Right lobe of liver (tissue), 4 donors: Measurements from ENCODE around the gene SLC22A13.
"Not testable (repeated sequence)": the region's sequence is repeated elsewhere in the genome, so short reads cannot be mapped to it uniquely, and the experiment has no call there.

ENCODE experiments used
- POLR2A ChIP-seq: fragments of 450-650 bp; IDR thresholded peaks from one replicate; pipeline ENCODE4 v1.6.1; 2017; ENCODE audit warnings: antibody characterized with exemption, mild to moderate bottlenecking
- TF ChIP-seq, protein P1 (sequence below), 4 donors: fragments of 200-600 bp in 3 of 4; fragments of 450-650 bp in 1 of 4; IDR thresholded peaks; one replicate each; pipeline versions ENCODE4 v1.5.1 to v1.8.0; 2016 to 2022; ENCODE audit warnings: antibody characterized with exemption in 4 of 4, mild to moderate bottlenecking in 2 of 4
- donor health status: DM: no; HTN: no; CAD: no.
- donor health status: DM: no; HTN: no; CAD: no.
- donor health status: DM: no; HTN: yes; CAD: no.

DNA sequence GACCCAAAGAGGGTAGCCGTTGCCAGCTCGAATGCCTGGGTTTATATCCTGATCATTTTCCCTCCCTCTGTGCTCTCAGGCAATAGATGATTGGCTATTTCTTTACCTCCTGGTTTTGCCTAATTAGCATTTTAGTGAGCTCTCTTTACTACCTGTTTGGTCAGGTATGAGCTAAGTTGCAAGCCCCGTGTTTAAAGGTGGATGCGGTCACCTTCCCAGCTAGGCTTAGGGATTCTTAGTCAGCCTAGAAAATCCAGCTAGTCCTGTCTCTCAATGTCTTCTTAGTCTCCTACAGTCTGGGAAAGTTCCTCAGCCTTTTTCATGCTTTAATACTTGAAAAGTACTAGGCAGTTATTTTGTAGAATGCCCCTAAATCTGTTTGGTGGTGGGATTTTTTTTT lies 31.4 kb downstream of the SLC22A13 start:
- TF ChIP-seq, protein P1, sequence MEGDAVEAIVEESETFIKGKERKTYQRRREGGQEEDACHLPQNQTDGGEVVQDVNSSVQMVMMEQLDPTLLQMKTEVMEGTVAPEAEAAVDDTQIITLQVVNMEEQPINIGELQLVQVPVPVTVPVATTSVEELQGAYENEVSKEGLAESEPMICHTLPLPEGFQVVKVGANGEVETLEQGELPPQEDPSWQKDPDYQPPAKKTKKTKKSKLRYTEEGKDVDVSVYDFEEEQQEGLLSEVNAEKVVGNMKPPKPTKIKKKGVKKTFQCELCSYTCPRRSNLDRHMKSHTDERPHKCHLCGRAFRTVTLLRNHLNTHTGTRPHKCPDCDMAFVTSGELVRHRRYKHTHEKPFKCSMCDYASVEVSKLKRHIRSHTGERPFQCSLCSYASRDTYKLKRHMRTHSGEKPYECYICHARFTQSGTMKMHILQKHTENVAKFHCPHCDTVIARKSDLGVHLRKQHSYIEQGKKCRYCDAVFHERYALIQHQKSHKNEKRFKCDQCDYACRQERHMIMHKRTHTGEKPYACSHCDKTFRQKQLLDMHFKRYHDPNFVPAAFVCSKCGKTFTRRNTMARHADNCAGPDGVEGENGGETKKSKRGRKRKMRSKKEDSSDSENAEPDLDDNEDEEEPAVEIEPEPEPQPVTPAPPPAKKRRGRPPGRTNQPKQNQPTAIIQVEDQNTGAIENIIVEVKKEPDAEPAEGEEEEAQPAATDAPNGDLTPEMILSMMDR (IDR thresholded peaks at IDR 0.05) = not testable (repeated sequence)
- TF ChIP-seq POLR2A = not testable (repeated sequence)
